Inferior parietal cortex (tissue), 1 donor: Measurements from ENCODE around the gene OR8B3.
"Not testable (repeated sequence)": the region's sequence is repeated elsewhere in the genome, so short reads cannot be mapped to it uniquely, and the experiment has no call there.

Experiments used
- DNase-seq: peaks from one replicate; pipeline ENCODE4 v3.0.0-alpha.2; 2016; ENCODE audit errors: extremely low spot score

The OR8B3 gene, protein sequence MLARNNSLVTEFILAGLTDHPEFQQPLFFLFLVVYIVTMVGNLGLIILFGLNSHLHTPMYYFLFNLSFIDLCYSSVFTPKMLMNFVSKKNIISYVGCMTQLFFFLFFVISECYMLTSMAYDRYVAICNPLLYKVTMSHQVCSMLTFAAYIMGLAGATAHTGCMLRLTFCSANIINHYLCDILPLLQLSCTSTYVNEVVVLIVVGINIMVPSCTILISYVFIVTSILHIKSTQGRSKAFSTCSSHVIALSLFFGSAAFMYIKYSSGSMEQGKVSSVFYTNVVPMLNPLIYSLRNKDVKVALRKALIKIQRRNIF

DNA sequence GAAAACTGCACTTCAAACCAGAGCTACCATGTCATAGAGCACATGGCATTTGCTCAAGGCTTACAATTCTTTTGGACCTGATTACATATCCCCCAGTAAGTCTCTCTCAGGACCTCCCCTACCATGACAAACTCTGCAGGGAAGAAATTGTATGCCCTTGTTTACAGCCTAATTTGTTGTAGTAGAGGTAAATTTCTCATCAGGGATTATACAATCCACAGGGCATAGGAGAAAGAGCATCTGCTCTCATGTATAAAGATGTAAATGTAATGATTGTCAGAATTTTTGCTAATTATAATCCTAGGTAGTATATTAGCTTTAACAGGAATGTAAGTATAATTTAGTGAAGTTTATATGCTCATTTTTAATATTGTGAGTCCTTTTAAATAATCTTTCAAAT, at the start of gene OR8B3:
OR8B3 (minus strand) TSS at position 101 of the 400 bp plus-strand sequence. CDS start 1,673 bp downstream, outside the sequence.
- no peak for DNase-seq

DNA sequence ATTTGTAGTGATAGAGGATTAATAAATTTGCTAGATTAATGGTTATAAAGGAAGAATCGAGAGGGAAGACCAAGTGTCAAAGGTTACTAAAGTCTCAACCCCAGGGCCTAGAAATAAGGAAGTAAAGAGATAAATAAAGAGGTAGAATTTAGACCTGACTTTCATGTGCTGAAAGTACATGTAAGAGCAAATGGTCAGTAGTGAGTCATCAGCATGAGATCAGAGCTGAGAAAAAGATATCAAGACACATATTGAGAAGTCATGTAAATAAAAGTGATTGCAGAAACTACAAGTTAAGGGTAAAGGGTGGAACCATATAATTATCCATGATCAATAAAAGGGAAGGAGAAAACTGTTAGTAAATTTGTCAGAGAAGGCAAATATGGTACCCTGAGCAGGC, 48.1 kb upstream of the OR8B3 start:
- no peak for DNase-seq

DNA sequence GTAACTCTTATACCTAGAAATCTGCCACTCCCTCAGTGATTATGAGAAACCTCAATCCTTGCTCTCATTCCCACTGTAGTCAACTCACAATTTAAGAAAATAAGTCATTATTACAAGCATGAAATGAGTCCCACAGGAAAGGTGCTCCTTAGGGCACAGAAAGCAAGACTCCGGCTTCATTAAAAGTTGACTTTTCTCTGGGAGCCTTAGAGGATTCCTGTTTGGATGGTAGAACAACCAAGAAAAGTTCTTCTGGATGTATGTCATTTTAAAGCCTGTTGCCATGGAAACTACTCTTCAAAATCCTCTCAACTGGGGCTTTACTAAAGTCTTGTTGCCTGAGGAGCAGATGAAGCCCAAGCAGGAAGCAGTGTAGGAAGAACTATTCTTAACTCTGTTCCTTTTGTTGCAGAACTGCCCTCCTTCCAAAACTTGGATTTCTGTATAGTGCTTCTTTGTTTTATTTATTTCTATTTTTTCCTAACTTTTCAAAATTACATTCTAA, 46.9 kb upstream of the OR8B3 start, which contains the start of gene OR8B8:
OR8B8 (minus strand) TSS at position 51 of the 505 bp plus-strand sequence. CDS start 4,611 bp downstream, outside the sequence.
- no peak for DNase-seq

DNA sequence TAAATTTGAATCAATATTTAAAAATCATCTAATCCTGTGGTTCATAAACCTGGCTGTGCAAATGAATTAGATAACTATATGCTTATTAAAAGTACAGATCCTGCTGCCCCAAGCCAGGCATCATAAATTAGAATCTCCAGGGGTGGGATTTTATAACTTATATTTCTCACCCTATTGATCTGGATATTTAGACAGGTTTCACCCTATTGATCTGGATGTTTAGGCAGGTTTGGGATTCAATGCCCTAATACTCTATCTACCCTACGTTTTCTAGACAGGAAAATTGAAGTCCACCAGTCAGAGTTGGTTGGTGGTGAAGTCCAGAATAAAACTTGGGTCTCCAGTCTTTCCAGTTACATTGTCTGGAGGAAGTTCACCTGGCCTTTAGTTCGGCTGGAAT, 44.0 kb upstream of the OR8B3 start:
- DNase-seq: no peak

DNA sequence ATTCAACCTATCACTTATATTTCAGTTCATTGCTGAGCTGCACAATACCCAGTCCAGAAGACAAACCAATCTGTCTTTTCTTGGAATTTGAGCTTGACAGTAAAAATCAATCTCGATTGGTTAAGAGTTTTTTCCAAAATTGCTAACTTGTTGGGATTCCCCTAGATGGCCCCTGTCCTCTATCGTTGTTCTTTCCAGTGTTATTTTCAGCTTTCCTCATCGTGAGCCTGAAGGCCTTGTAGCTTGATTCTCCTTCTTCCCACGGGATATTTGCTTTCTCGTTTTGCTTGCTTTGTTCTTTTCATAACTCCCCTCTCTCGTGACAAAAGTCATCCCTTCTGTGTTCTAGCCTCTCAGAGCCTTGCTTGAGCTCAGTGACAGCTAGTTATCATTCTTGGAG, 43.6 kb upstream of the OR8B3 start:
- DNase-seq: no peak

DNA sequence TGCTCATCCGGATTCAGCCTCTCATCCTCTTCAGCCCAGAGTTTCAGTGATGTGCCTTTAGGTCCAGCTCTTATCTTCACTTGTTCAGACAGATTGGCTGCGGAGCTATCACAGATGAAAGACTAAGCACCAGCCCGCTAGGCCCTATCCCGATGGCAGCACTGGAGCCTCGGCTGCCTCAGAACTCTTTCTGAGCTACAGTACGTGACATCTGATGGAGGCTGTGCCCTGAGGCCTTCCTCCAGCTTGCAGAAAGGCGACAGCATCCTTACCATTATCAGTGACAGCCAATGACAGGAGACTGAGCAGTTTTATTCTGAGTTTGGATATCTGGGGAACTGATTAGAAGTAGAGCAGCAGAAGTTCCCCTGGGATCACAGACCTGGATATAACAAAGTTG, 42.7 kb upstream of the OR8B3 start:
- no peak for DNase-seq

DNA sequence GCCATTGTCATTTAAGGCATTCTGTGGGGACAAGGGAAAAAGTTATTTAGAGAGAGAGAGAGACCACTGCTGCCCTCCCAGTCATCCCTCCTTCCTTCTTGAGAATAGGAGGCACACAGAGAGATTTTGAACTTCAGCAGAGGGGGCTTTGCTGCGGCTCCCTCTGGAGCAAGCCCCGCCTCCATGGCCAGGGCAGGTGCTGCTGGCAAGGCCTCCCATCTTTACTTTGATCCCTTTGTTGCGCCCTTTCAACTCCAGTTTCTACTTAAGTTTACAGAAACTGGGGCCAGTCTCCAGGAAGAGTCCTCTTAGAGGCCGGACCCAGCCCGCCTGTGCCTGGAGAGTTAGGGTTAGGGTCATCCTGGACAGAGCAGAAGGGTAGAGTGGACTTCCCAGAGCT, 42.3 kb upstream of the OR8B3 start:
- no peak for DNase-seq

DNA sequence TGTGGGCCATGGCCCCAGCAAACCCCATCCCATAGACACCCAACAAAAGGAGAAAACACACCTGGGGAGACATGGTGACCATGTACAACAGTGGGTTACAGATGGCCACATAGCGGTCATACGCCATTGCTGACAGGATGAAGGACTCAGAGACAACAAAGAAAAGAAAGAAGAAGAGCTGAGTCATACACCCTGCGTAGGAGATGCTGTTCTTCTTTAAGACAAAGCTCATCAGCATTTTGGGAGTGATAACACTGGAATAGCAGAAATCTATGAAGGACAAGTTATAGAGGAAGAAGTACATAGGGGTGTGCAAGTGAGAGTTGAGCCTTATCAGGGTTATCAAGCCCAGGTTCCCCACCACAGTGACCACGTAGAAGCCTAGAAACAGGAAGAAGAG, 41.8 kb upstream of the OR8B3 start:
- no peak for DNase-seq

DNA sequence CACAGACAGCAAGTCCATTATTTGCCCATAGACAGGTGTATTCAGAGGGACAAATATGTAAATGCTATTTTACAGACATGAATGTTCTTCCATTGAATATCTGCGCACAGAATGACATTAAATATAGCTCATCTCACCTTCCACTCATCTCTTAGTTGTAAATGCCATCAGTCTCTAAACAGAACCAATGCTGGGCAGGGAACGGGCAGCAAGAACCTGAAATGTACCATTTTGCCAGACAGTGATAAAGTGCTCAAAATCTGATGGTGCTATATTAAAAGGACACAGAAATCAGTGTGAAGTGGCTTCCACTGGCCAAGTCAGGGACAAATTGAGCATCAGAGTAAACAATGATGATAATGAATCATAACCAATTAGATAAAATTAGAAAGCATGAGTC, 35.9 kb upstream of the OR8B3 start:
- DNase-seq: no peak

DNA sequence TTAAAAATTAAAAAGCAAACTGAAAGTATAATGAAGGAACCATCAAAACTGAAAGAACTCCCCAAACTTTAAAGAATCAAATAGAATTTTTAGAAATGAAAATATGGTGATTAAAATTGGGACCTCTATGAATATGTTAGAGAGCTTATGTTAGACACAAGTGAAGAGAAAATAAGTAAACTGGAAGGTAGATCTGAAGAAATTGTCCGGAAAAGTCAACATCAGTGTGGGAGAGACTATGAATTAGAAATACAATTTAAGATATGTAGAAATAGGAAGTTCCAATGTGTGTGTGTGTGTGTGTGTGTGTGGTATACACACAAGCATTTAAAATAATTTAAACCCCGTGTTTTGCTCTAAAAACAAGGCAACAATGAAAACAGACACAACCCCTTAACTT, 30.8 kb upstream of the OR8B3 start:
- no peak for DNase-seq

DNA sequence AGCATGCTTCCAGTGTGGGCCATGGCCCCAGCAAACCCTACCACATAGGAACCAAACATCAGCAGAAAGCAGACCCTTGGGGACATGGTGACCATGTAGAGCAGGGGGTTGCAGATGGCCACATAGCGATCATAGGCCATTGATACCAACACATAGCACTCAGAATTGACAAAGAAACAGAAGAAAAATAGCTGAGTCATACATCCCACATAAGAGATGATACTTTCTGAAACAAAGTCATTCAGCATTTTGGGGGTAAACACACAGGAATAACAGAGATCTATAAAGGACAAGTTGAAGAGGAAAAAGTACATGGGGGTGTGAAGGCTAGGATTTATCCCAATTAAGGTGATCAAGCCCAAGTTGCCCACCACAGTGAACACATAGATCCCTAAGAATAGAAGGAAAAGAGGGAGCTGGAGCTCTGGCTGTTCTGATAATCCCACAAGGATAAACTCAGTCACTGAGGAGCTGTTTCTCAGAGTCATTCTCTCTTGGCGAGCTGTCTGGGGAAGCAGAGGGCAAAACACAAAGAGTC, 25.6 kb upstream of the OR8B3 start, which contains the start of gene OR8B4:
OR8B4 (minus strand) TSS at position 488 of the 538 bp plus-strand sequence; CDS start at position 488, 0 bp downstream.
- DNase-seq: no peak

DNA sequence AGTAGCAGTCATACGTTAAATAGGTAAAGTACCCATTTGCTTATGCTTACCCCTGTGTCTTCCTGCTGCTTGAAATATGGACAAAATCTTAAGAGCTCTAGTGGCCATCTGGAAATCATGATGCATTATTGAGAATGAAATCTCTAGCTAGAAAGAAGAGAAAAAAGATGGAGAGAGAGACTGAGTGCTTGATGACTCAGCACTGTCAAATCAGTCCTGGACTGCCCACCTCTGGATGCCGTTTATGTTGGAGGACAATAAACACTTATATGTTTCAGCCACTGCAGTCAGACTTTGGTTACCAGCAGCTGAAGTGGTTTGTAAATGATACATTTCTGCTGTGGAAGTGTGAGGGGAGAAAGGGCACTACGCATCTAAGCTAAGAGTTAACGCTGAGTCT, 22.2 kb upstream of the OR8B3 start:
- DNase-seq: no peak

DNA sequence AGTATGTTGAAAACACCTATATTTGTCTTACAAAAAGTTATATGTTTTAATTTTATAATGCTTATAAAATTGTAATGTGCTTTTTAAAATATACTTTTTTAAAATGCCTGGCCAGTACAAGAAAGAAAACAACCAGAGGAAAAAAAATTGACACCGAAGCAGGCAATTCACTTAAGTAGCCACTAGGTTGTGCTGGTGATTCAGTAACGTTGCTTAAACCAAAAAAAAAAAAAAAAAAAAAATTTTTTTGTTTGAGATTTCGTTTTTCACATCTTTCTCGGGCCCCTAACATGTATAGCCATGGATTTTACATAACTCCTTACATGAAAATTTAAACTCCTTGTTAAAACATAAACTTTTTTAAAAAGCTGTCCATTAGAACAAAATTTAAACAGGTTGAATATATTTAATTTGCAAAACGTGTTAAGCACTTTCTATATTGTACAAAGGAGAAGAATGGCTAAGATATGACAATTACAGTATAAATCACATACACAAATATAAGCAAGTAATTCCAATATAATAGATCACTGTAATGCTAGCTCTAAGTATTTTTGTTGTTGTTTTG, 16.6 kb upstream of the OR8B3 start:
- DNase-seq: peak; percentile 60

DNA sequence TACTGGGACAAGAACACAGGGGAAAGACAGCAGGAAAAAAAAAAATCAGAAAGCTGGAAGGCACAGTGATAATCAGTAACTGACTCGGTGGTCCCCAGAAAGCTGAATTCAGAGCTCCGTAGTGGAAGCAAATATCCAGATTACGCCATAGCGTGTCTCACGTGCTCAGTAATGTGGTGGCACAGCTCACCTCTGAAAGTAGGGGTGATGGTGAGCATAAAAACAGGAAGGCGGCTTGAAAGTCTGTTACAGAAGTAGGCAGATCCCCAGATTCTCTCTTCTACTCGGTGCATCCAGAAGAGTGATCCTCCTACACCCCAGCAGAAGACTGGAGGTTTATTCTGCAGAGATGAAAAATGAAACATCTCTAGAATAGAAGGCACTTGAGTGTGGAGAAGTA, 11.1 kb upstream of the OR8B3 start:
- DNase-seq: no peak

DNA sequence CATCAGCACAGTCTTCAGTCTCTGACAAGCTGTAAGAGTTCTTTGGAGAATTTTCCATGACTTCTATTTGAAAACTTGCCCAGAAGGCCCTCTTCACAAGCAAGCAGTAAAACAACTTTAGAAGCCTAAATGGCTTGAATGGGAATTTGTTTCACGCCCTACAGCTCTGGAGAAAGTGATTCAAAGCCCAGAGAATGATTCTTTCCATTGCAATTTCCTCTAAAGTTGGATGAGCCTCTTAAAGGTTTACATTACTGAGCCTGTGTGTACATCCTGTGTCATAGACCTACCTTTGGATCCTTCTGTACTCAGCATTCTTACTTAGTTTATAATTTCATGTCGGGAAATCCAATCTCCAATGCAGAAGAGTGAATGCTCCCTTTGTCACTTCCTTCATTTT, 6.8 kb upstream of the OR8B3 start:
- no peak for DNase-seq

DNA sequence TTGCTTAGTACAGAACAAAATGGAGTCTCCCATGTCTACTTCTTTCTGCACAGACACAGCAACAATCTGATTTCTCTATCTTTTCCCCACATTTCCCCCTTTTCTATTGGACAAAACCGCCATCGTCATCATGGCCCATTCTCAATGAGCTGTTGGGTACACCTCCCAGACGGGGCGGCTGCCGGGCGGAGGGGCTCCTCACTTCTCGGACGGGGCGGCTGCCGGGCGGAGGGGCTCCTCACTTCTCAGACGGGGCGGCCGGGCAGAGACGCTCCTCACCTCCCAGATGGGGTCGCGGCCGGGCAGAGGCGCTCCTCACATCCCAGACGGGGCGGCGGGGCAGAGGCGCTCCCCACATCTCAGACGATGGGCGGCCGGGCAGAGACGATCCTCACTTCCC, 4.4 kb upstream of the OR8B3 start:
- DNase-seq: not testable (repeated sequence)

DNA sequence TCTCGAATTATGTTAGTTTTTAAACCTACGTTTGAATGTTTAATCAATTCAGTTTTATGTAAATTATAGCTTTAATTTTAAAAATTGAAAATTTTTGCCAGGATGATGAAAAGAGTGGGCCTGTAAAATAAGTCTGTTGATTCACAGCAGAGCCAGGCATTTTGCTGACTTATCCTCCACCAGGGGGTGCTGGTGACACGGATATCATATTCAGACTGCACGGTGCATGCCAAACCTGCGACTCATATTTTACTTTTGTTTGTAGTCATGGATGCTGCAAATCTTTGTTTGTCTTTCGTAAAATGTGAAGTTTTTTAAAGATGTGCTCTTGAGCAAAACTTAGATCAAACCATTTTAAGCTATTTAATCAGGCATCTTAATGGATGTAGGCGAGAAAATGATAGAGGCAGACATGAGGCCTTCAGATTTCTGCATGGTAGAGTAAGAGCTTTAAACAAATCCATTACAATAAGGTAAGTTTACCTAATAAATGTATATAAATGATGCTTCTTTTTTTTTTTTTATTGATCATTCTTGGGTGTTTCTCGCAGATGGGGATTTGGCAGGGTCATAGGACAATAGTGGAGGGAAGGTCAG, 3.6 kb upstream of the OR8B3 start:
- DNase-seq: peak; percentile 71

DNA sequence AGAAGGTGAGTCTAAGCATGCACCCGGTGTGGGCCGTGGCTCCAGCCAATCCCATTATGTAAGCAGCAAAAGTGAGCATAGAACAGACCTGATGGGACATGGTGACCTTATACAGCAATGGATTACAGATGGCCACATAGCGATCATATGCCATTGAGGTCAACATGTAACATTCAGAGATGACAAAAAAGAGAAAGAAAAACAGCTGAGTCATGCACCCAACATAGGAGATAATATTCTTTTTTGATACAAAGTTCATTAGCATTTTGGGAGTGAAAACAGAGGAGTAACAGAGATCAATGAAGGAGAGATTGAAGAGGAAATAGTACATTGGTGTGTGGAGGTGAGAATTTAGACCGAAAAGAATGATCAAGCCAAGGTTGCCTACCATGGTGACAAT, 2.0 kb downstream of the OR8B3 start:
- not testable (repeated sequence) for DNase-seq

DNA sequence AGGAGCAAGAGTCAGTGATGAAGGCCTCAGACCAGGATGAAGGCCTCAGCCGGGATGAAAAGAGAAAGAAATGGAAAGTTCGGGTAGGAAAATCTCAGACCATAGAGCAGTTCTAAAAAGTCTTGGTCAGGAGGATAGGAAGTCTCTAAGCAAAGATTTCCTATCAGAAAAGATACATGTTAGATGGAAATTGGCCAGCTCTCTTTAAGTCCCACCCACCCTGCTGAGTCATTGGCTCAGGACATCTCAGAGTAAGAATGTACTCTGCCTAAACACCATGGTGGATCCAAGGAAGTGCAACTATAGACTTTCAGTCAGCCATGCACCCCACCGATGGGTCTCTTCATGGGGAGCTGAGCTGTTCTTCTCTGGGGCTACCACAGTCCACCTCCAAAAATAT, 4.4 kb downstream of the OR8B3 start:
- no peak for DNase-seq

DNA sequence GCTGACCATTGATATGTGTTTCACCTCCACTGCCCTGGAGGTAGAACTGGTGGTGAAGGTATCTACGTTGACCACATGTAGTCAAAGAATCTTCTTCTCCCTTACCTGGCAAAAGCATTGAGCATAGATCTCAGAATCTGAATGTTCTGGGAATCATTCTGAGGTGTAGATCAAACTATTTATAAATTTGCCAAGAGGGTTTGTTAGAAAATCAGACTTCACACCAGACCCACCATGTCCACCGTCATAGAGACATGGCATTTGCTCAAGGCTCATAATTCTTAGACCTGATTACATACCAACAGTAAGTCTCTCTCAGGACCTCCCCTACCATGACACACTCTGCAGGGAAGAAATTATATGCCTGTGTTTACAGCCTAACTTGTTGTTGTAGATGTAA, 14.4 kb downstream of the OR8B3 start, which contains the start of gene OR8B2:
OR8B2 (minus strand) TSS at position 101 of the 400 bp plus-strand sequence. CDS start 1,156 bp downstream, outside the sequence.
- no peak for DNase-seq

DNA sequence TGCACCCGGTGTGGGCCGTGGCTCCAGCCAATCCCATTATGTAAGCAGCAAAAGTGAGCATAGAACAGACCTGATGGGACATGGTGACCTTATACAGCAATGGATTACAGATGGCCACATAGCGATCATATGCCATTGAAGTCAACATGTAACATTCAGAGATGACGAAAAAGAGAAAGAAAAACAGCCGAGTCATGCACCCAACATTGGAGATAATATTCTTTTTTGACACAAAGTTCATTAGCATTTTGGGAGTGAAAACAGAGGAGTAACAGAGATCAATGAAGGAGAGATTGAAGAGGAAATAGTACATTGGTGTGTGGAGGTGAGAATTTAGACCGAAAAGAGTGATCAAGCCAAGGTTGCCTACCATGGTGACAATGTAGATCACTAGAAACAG, 16.0 kb downstream of the OR8B3 start:
- not testable (repeated sequence) for DNase-seq

DNA sequence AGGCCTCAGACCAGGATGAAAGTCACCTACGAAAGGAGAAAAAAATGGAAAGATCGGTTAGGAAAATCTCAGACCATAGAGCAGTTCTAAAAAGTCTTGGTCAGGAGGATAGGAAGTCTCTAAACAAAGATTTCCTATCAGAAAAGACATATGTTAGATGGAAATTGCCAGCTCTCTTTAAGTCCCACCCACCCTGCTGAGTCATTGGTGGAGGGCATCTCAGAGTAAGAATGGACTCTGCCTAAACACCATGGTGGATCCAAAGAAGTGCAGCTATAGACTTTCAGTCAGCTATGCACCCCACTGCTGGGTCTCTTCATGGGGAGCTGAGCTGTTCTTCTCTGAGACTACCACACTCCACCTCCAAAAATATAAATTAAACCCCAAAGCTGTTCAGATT, 18.2 kb downstream of the OR8B3 start:
- no peak for DNase-seq
